Activated naive CD8-positive, alpha-beta T cell treated with anti-CD3 and anti-CD28 coated beads, Interleukin-2, amount 50 U/mL, for 16 hours (primary cell): ENCODE measurements around the gene FAM240B.

Experiments used
- DNase-seq: peaks from one replicate; pipeline ENCODE4 v3.0.0-alpha.2; 2020; ENCODE audit warnings: low read depth, low spot score

The FAM240B gene

DNA sequence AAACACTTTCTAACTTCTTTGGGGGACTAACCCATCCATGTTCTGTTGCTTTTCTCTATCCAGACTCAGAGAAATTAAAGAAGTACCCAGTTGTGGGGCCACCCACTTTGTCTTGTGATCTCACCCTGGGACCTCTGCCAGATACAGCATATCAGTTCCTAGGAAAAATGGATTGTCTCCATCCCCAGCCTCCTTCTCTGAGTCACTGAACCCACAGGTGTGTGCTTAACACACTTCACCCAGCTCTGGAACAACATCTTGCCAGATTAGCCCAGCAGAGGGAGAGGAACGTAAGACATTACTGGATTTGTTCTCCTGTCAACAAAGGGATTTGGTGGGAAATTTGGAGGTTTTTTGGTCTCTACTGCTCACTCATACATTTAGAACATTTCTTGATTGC lies 19.2 kb downstream of the FAM240B start:
- DNase-seq, result no peak

DNA sequence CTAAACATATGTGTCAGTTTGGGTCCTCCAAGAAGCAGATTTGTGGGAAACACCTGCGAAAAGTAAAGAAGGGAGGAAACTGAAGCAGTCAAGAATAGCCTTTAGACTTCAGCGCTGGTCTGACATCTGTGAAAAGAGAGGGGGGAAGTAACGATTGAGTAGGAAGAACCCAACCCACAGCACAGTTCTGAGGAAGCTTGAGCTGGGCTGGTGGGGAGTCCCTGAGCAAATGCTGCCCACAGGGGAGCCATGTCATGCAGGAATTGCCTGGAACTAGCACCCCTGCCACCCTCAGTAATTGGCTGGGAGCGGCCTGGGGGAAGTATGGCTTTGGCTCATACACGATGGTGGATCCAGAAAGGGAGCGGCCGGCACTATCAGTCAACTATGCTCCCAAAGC lies 20.6 kb downstream of the FAM240B start:
- DNase-seq, result no peak

DNA sequence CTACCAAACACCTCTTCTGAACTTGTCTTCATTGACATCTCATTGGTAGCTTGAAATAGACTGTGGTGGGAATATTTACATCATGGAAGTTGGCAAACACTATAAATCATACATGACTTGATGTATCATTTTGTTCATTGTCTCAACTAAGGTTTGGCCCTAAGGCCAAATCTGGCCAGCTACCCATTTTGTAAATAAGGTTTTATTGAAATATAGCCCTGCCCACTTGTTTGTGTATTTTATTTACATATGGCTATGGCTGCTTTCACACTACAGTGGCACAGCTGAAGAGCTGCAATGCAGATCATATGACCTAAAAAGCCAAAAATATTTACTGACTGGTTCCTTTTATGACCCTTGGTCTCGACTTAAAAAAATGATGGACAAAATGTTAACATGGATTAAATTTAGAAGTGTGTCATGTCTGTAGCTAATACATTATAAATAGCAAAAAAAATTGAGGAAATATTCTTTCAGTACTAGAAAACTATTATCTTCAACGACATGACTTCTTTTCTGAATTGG lies 22.1 kb downstream of the FAM240B start:
- DNase-seq, result no peak

DNA sequence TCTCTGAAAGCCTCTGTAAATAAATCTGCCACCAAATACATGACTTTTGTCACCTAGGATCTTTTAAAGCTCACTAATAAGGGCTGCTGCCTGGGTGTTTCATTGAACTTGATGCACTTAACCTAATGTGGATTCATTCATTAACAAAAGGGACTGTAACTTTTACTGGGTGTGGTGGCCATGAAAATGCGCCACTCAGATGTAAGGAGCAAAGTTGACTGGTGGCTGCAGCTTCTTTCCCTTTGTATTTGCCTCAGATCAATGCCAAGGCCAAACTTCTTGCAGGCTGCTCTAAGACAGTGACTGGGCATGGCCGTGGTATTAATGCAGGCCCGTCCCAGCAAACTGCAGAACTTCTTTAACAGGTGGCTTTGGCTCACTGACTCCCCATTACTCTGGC lies 22.9 kb downstream of the FAM240B start:
- DNase-seq, result no peak

DNA sequence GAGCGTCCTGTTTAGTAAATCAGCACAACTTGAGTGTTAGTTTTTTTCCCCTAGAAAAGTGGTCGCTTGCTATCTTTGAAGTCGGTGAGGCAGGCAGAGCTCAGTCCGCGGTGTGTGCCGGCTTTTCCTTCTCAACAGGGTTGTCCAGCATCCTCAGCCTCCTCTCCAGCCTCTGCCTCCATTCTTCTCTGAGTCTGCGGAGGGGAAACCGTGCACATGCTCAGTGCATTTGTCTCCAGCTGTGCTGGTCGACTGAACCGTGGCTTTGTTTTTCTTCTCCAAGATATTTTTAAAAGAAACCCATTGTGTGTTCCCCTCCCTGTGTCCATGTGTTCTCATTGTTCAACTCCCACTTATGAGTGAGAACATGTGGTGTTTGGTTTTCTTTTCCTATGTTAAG lies 25.3 kb downstream of the FAM240B start:
- DNase-seq, result no peak

DNA sequence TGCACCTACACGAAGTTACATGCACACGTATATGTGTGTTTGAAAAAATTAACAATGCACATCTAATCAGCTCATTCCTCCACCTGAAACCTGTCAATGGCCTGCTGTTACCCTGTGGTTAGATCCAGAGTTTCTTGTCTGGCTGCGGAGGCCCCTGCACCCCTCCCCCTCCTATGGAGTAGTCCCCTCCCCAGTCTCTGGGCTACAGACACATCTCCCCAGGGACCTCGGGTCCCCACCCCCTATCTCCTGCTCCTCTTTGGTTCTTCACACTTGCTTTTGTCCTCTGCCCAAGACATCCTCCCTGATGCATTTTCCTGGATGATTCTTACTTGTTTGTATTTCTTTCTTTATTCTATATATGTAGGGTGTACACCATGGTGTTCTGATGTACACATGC lies 27.2 kb downstream of the FAM240B start:
- DNase-seq, result no peak

DNA sequence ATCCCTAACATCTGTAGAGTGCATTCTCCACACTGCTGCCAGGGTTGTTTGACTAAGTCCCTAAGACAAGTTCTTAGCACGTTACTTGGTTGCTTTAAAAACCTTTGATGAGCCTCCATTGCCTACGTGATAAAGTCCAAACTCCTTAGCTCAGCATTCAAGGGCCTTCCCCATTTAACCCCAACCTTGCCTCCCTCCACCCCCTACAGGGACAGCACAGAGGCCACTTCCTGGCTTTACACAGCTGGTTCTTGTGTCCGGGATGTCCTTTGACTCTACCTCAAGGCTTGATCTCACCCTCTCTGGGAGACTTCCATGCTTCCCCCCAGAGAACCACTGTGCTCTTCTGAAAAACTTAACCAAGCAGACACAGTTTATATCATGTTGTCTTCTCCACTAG lies 29.4 kb downstream of the FAM240B start:
- DNase-seq, result no peak

DNA sequence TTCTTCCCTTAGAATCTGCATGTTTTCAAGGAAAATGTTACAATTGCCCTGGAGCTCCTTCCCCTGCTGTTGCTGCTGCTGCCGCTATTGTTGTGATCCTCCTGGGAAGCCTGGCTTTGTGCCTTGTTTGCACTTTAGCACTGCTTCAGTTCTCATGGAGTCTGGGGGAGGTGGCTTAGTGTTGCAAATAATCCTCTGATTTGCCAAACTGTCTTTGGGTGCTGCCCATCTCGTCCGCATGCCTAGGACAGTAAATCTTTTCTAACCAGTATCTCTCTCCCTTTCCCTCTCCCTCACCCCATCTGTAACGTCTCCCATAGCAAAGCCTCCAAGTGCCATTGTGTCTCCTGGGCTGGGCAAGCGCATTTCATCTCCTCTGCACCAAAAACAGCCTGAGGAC lies 30.3 kb downstream of the FAM240B start:
- DNase-seq, result no peak

DNA sequence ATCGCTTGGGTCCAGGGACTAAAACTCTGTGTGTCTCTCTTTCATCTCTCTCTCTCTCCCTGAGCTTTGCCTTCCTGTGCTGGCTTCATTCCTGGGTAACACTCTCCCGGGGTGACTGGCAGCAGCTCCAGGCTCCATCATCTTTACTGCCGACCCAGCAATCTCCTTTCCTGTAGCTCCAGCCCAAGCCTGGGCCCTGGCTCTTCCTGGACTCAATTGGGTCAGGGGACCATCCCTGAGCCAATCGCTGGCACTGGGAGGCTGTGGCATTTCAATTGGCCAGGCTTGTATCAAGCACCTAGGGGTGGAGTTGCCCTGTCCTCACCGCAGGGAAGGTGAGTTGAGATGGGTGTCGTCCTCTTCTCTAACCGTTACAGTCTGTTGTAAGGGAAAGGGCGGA lies 31.9 kb downstream of the FAM240B start:
- DNase-seq, result no peak

DNA sequence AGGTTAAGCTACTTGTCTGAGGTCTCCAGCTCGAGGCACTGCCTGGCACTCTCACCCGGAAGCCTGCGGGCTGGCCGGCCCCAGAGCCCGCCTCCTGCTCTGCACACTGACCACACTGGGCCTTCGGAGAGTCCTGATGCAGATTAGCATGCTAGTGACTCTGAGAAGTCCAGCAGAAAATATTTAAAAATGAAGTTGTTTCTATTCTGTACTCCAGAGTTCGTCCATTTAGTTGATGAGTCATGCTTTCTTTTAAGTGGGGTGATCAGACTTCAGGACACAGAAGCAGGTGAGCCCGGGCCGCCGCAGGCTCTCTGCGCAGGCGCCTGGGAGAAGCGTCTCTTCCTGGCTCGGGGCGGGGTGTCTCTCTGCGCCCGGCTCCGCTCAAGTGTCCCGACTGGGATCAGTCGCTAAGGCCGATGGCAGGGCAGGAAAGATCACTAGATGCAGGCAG lies 32.5 kb downstream of the FAM240B start:
- DNase-seq, result no peak

DNA sequence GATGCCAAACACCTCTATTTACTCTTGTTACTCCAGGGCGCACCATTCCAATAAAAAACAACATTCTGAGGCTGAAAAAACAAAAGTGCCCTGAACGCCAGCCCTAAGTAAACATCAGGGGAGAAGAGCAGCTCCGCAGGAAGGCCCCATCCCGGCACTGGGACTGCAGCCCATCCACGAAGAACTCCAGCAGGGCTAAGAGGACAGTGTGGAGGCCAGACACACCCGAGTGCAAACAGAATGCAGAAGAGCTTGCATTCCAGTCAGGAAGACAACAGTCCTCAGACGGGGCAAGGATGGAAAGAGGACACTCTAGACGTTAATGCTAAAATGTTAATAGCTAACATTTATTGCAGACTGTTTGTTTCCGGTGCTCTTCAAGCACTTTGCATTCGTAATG lies 33.0 kb downstream of the FAM240B start:
- no peak for DNase-seq

DNA sequence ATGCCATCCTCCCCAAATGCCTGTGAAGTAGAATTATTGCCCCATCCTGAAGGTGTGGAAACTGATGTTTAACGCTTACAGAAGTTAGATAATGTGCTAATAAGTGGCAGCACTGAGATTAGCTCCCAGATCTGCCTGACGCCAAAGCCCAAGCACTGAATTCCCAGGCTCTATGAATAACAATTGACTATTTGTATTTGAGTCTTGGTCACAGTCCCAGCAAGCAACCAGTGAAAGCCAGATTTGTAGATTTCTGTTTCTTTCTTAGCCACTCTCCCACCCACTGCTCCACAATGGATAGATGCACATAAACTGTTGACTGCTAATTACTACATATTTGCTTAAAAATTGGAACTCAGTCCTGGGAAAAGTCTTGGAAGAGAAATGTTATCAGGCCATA lies 34.4 kb downstream of the FAM240B start:
- DNase-seq, result no peak

DNA sequence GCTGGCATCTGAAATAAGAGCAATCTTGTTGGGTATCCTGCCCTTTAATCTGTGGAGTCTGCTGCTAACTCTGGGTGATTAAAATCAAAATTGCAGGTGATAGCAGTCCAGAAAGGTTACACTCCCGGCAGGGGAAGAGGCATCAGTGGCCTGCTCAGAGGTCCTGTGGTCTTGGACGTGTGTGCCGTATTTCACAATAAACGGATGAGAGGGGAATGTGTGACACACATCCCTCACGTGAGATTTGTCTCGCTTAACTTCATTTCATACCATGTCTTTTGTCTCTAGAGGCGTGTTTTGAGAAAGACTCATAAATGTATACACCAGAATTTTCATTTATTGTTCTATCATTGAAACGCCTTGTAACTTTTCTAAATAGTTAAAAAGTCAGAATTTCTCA lies 36.6 kb downstream of the FAM240B start:
- DNase-seq, result no peak

DNA sequence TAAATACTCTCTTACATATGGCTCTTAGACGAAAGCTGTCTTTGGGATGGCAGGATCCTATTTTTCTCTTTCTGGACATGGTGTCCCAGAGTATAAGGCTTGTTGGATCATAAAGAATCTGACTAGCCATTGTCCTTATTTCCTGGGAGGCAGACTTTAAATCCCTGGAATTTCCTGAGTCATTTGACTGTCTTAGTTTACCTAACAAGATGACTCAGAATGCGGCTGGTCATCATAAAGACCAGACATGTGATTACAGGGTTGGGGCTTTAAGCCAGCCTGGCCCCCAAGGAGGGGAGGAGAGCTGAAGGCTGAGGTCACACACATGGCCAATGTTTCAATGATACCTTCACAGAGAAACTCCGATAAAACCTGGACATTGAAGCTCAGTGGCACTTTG lies 37.2 kb downstream of the FAM240B start:
- no peak for DNase-seq

DNA sequence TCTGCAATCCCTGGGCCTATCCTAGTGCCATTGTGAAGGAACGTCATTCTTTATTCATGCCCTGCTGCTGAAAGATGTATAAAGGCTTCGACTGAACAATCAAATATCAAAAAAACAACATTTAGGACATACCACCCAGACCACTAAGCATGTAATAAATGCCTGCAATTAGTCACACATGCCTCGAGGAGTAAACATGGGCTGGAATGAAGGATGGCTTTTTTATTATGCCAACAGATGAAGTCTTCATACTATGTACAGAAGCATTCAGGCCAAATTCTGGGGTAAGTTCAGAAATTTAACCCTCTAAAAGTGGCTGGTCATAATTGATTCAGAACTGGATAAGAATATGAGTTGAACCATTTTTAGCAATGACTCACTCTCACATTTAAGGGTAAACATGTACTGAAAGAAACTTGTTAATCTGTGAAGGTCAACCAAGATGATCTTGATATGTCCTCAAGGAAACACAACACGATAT lies 38.1 kb downstream of the FAM240B start:
- DNase-seq, result no peak

DNA sequence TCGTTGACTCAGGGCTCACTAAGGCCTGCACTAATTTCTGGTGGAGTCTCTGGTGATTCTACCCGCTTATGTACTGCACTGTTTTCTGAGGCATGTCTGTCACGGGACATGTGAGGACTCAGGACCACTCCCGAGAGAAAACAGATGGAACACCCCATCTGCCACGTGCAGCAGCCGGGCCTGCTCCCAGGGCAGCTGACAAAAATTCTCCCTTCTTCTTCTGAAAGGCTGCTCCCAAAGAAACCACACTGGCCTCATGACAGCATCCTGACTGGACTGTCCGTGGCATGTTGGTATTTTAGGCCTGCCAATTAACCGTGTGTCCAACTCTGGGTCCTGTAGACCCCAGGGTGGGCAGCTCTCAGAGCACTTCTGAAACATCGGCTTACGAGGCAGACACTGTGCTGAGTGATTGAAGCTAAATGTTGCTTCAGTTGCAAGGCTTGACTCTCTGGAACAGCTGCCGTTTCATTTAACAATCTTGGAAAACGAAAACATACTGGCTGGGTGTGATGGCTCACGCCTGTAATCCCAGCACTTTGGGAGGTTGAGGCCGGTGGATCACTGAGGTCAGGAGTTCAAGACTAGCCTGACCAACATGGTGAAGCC lies 39.0 kb downstream of the FAM240B start:
- no peak for DNase-seq

DNA sequence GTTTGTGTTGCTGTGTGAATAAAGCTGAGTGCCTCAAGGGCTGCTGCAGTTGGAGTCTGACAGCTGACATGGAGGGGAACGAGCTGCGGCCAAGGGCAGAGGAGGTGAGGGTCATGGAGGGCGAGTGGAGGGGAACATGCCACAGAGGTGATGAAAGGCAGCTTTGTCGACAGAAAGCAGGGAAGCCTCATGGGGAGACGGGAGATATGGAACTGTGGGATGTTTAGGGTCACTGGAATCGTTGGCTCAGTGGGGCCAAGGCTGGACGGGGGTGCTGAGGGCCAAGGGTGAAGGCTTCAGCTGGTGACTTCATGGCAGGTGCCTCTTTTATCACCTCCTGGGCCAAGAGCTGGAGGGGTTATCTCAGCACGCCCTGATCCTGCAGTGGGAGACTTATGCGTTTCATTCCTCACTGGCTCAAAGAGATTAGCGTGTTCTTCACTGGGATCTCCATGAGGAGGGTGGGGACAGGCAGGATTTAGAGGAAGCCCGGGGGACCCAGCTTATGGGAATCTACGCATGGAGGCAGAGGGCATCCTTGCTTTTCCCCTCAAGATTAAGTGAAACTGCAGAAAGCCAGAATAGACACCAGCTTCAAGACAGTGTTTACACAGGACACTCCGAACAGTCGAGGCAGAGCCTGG lies 42.2 kb downstream of the FAM240B start:
- no peak for DNase-seq

DNA sequence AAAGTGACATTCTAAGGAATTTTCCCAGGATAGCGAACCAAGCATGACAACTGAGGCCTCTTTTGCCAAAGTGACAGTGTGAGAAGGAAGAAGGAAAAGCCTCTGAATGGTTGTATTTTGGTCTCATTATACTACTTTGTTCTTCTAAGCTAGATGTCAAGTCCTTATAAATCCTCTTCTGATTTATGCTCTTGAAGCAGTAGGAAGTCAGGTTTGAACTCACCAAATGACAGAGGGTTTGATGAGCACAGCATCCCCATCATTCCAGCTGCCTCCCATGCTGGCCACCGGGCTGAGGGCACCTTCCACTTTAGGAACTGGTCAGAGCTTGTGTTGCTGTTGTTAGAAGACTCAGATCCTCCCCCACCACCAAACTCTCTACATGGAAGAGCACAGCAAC lies 44.1 kb downstream of the FAM240B start:
- DNase-seq, result no peak

DNA sequence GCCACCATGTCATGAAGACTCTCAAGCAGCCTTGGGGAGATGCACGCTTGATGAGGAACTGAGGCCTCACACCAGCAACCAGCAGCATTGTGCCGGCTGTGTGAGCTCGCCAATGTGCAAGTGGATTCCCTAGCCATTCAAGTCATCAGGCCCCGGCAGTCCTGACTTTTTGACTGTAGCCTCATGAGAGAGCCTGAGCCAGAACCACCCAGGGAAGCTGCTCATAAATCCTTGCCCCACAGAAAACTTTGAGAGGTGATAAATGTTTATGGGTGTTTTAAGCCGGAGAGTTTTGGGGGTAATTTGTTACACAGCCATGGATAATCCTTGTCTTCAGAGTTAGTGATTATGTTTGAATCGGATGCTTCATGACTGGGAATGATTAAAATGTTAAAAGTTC lies 44.7 kb downstream of the FAM240B start:
- DNase-seq, result no peak

DNA sequence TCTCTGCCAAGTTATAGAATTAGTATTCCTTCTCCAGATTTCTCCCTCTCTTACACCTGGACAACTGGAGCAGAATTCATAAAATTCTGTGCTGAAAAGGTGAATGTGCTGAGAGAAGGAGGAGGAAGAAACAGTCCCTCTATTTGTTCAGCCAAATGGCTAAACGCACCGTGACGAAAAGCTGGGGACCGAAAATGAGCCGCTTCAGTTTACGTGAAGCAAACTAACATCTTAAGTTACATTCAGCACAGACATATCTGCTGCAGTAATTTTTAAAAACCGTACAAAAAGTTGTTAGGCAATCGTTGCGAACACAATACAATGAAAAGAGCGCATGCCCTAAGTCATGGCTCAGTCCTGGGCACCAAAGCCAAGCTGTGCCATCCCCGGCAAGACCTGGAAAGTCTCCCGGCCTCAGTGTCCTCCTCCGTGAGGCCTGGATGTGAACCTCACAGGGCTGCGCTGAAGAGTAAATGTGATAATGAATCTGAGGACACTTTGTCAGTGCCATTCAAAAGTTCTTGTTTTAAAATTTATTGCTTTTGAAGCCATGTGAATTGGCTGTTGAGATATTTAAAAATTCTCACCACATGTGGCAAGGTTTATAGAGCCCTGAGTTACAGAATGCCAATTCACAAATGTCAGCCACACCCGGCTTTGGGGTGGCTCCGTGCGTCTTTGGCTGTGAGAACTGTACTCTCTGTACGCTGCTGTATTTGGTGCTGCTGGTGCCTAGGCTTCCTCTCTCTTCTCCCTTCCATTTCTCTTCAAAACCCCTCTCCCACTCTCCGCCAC lies 46.3 kb downstream of the FAM240B start:
- no peak for DNase-seq

DNA sequence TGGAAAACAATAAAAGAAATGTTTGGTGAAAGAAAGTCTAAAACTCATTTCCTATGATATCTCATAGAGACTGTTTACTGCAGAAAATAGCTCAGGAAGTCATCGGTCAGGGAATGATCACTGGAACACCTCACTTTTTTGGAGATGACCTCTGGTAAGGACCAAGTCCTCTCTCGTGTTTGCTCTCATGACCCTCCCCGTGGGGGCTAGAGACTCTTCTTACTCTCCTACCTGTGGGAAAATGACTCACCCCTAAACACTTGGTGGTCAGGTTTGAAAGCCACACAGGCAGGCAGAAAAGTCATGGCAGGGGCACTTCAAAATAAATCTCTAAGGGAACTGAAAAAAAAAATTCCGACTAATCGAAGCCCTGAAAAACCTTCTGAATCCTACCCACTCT lies 48.2 kb downstream of the FAM240B start:
- no peak for DNase-seq

DNA sequence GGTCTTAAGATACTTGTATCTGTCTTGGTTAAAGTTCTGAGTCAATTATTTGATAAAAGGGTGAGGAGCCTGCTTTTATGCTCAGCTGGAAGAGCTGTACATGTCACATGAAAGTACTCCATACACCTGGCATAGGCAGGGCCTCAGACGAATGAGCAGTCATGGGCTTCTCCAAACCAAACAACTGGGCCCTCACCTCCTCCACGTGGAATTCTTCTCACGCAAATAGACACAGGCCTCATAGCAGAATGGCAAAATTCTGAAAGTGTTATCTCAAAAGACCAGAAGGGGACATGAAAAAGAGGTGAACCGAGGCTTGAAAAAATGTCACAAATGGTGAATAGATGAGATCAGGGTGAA lies 48.6 kb downstream of the FAM240B start:
- DNase-seq, result no peak
